OCI-LY1 (cell line): ENCODE measurements around the gene POU6F2.

Experiments
- H2AFZ ChIP-seq: fragments of 200-600 bp; sonication (generic), shearing (Covaris generic); 2 replicates; pipeline ENCODE4 v1.6.0; 2014; ENCODE audit warnings: antibody characterized with exemption, mild to moderate bottlenecking, low read length
- H3F3A ChIP-seq: fragments of 200-600 bp; sonication (generic), shearing (Covaris generic); 2 replicates; pipeline ENCODE4 v1.6.0; 2014; ENCODE audit warnings: mild to moderate bottlenecking, antibody characterized with exemption, low read length, moderate library complexity; ENCODE audit not compliant: insufficient read depth
- H3K27ac ChIP-seq: fragments of 200-600 bp; sonication (generic); 2 replicates; pipeline ENCODE4 v1.5.1; 2014; ENCODE audit warnings: low read length, mixed run types, mild to moderate bottlenecking, low read depth; ENCODE audit not compliant: poor library complexity, severe bottlenecking
- H3K27me3 ChIP-seq: fragments of 200-600 bp; sonication (generic); 2 replicates; pipeline ENCODE4 v1.6.0; 2014; ENCODE audit warnings: antibody characterized with exemption, mild to moderate bottlenecking, low read length, moderate library complexity; ENCODE audit not compliant: insufficient read depth
- H3K36me3 ChIP-seq: fragments of 200-600 bp; sonication (generic); 2 replicates; pipeline ENCODE4 v1.6.1; 2014; ENCODE audit warnings: mild to moderate bottlenecking, antibody characterized with exemption, low read length, moderate library complexity, mixed read lengths; ENCODE audit not compliant: insufficient read depth
- H3K4me1 ChIP-seq: fragments of 200-600 bp; sonication (generic); 2 replicates; pipeline ENCODE4 v1.5.1; 2014; ENCODE audit warnings: mild to moderate bottlenecking, low read length, moderate library complexity; ENCODE audit not compliant: insufficient read depth, severe bottlenecking
- H3K4me2 ChIP-seq: fragments of 200-600 bp; sonication (generic), shearing (Covaris generic); 2 replicates; pipeline ENCODE4 v1.6.1; 2014; ENCODE audit warnings: low read length
- H3K4me3 ChIP-seq: fragments of 200-600 bp; sonication (generic); 2 replicates; pipeline ENCODE4 v1.5.1; 2014; ENCODE audit warnings: low read length, low read depth, mild to moderate bottlenecking, mixed read lengths; ENCODE audit not compliant: poor library complexity, severe bottlenecking
- H3K79me2 ChIP-seq: fragments of 200-600 bp; shearing (Covaris generic); 2 replicates; pipeline ENCODE4 v1.6.1; 2016; ENCODE audit warnings: mixed run types, low read length, mixed read lengths; ENCODE audit not compliant: insufficient read depth
- H3K9ac ChIP-seq: fragments of 200-600 bp; sonication (generic), shearing (Covaris generic); 2 replicates; pipeline ENCODE4 v1.6.1; 2014; ENCODE audit warnings: mild to moderate bottlenecking, low read length, mixed read lengths
- H3K9me2 ChIP-seq: fragments of 200-600 bp; sonication (generic), shearing (Covaris generic); 2 replicates; pipeline ENCODE4 v1.6.1; 2014; ENCODE audit warnings: low read depth, mild to moderate bottlenecking, low read length, mixed read lengths
- H3K9me3 ChIP-seq: fragments of 200-600 bp; shearing (Covaris generic); 2 replicates; pipeline ENCODE4 v1.6.1; 2014; ENCODE audit warnings: low read length, mixed read lengths
- H4K20me1 ChIP-seq: fragments of 200-600 bp; sonication (generic), shearing (Covaris generic); 2 replicates; pipeline ENCODE4 v1.6.0; 2016; ENCODE audit warnings: mild to moderate bottlenecking, low read length; ENCODE audit not compliant: insufficient read depth
- CTCF ChIP-seq: fragments of 200-600 bp; sonication (generic), shearing (Covaris generic); IDR thresholded peaks from 2 replicates; pipeline ENCODE4 v1.5.1; 2017; ENCODE audit warnings: mild to moderate bottlenecking, antibody characterized with exemption, low read length, moderate library complexity, mixed read lengths
- EZH2 ChIP-seq: fragments of 200-600 bp; sonication (generic), shearing (Covaris generic); IDR thresholded peaks from 2 replicates; pipeline ENCODE4 v1.8.0; 2017; ENCODE audit warnings: borderline replicate concordance, mixed run types, mild to moderate bottlenecking, antibody characterized with exemption, low read length, moderate library complexity, mixed read lengths

The POU6F2 gene

GRCh38 chr7:39158367-39158766, 180.7 kb downstream of the POU6F2 start:
- TF ChIP-seq EZH2, result no peak
- TF ChIP-seq CTCF, result no peak
- Histone ChIP-seq H4K20me1 (no peaks in the 10 kb centered on the region), H3K4me2 (no peak overlapping the region), H3K4me3 (no peak overlapping the region), H3K9me3 (no peaks in the 10 kb centered on the region), H3K9ac (no peak overlapping the region), H3K79me2 (no peaks in the 10 kb centered on the region), H3K27me3 (no peaks in the 10 kb centered on the region), H3K27ac (no peak overlapping the region), H2AFZ (no peak overlapping the region), H3F3A (no peaks in the 10 kb centered on the region), H3K36me3 (no peaks in the 10 kb centered on the region), H3K4me1 (no peaks in the 10 kb centered on the region), H3K9me2 (no peaks in the 10 kb centered on the region)

- H3K4me3 ChIP-seq, result no peak overlapping the region
- TF ChIP-seq CTCF (no peak), EZH2 (no peak)
- no peak overlapping the region for H3K27ac ChIP-seq
- no peak overlapping the region for H3K4me2 ChIP-seq
- no peak overlapping the region for H2AFZ ChIP-seq
- H3K9ac ChIP-seq, result no peak overlapping the region
- H3F3A ChIP-seq, result no peaks in the 10 kb centered on the region
- H3K9me3 ChIP-seq, result no peaks in the 10 kb centered on the region
- no peaks in the 10 kb centered on the region for H3K79me2 ChIP-seq
- no peaks in the 10 kb centered on the region for H3K27me3 ChIP-seq
- H3K4me1 ChIP-seq, result no peaks in the 10 kb centered on the region
- H3K36me3 ChIP-seq, result no peaks in the 10 kb centered on the region
- H3K9me2 ChIP-seq, result no peaks in the 10 kb centered on the region
- no peaks in the 10 kb centered on the region for H4K20me1 ChIP-seq
These were observed 184.2 kb downstream of the POU6F2 start for GRCh38 chr7:39161903-39162302.

GRCh38 chr7:39164887-39165286, 187.2 kb downstream of the POU6F2 start:
- Histone ChIP-seq H3K9me2 (no peaks in the 10 kb centered on the region), H3K27ac (no peak overlapping the region), H3F3A (no peaks in the 10 kb centered on the region), H3K79me2 (no peaks in the 10 kb centered on the region), H3K9ac (no peak overlapping the region), H2AFZ (no peak overlapping the region), H4K20me1 (no peaks in the 10 kb centered on the region), H3K36me3 (no peaks in the 10 kb centered on the region), H3K9me3 (no peaks in the 10 kb centered on the region), H3K4me3 (no peak overlapping the region), H3K4me2 (no peak overlapping the region), H3K4me1 (no peaks in the 10 kb centered on the region), H3K27me3 (no peaks in the 10 kb centered on the region)
- TF ChIP-seq CTCF (no peak), EZH2 (no peak)
